IMR-90 (cell line): ENCODE data around the gene SSH2. TPM values are rescaled to one million over a fixed set of nuclear protein-coding genes. Genes with fewer than 3 reads are reported as not detected.

Source experiments
- ATAC-seq: fragments of 200-7000 bp; cut with Tn5 transposase; 2 replicates; pipeline ENCODE4 v1.9.1; 2020; ENCODE audit warnings: low read depth, mild to moderate bottlenecking, moderate library complexity
- BruUV-seq: library from RNA; stranded (reverse); fragments of 400-500 nt; replicated peaks from 2 replicates; lab custom pipeline; 2021; lab: Mats Ljungman, UMichigan
- CTCF ChIA-PET: fragments of 300-600 bp; formaldehyde crosslinking; extraction: SDS; loops from one replicate; lab custom pipeline; 2021; ENCODE audit warnings: antibody characterized with exemption; lab: Yijun Ruan, JAX
- POLR2A ChIA-PET: fragments of 300-600 bp; sonication (Branson Sonifier 250); formaldehyde crosslinking; loops from one replicate; lab custom pipeline; 2022; ENCODE audit warnings: antibody characterized with exemption; ENCODE audit not compliant: unreplicated experiment; lab: Charles Lee
- DNase-seq: peaks from one replicate; pipeline ENCODE4 v3.0.0; 2013
- H2AFZ ChIP-seq: replicated peaks from 2 replicates; pipeline ENCODE3; 2013; ENCODE audit warnings: low read length, mild to moderate bottlenecking; ENCODE audit not compliant: poor library complexity
- H2AK5ac ChIP-seq: 2 replicates; pipeline ENCODE4 v1.6.1; 2013; ENCODE audit warnings: low read depth, low read length, inconsistent platforms
- H2AK9ac ChIP-seq: replicated peaks from 2 replicates; pipeline ENCODE3; 2013; ENCODE audit warnings: mild to moderate bottlenecking, low read depth, low read length, moderate library complexity; ENCODE audit not compliant: poor library complexity
- H2BK120ac ChIP-seq: 2 replicates; pipeline ENCODE4 v1.6.1; 2013; ENCODE audit warnings: low read depth, low read length, inconsistent platforms
- H2BK15ac ChIP-seq: 3 replicates; pipeline ENCODE4 v1.6.1; 2013; ENCODE audit warnings: low read depth, low read length, inconsistent platforms
- H2BK20ac ChIP-seq: 2 replicates; pipeline ENCODE4 v1.6.1; 2013; ENCODE audit warnings: low read depth, mild to moderate bottlenecking, inconsistent platforms, low read length, moderate library complexity
- H2BK5ac ChIP-seq: 2 replicates; pipeline ENCODE4 v1.6.1; 2013; ENCODE audit warnings: mild to moderate bottlenecking, low read depth, low read length, inconsistent platforms; ENCODE audit not compliant: poor library complexity, severe bottlenecking
- H3K14ac ChIP-seq: replicated peaks from 2 replicates; pipeline ENCODE4 v1.6.1; 2013; ENCODE audit warnings: low read depth, low read length, inconsistent platforms
- H3K18ac ChIP-seq: 2 replicates; pipeline ENCODE4 v1.6.1; 2013; ENCODE audit warnings: low read depth, low read length, control low read depth
- H3K23ac ChIP-seq: 2 replicates; pipeline ENCODE4 v1.6.1; 2013; ENCODE audit warnings: low read depth, low read length, inconsistent platforms
- H3K27ac ChIP-seq: 2 replicates; pipeline ENCODE4 v1.5.1; 2013; ENCODE audit warnings: mild to moderate bottlenecking, control low read depth, low read length; ENCODE audit not compliant: insufficient read depth
- H3K27me3 ChIP-seq: 2 replicates; pipeline ENCODE4 v1.6.1; 2013; ENCODE audit warnings: low read length; ENCODE audit not compliant: control insufficient read depth, insufficient read depth
- H3K36me3 ChIP-seq: 2 replicates; pipeline ENCODE4 v1.6.1; 2013; ENCODE audit warnings: low read length, mixed read lengths; ENCODE audit not compliant: control insufficient read depth, insufficient read depth
- H3K4ac ChIP-seq: 2 replicates; pipeline ENCODE4 v1.6.1; 2013; ENCODE audit warnings: low read depth, low read length, inconsistent platforms
- H3K4me1 ChIP-seq: 2 replicates; pipeline ENCODE4 v1.6.1; 2013; ENCODE audit warnings: low read length, mixed read lengths; ENCODE audit not compliant: control insufficient read depth, insufficient read depth
- H3K4me2 ChIP-seq: 2 replicates; pipeline ENCODE4 v1.6.1; 2013; ENCODE audit warnings: low read depth, mild to moderate bottlenecking, control low read depth, low read length, moderate library complexity
- H3K4me3 ChIP-seq: 2 replicates; pipeline ENCODE4 v1.5.1; 2013; ENCODE audit warnings: low read depth, mild to moderate bottlenecking, control low read depth, low read length, moderate library complexity; ENCODE audit not compliant: insufficient read depth
- H3K56ac ChIP-seq: 2 replicates; pipeline ENCODE4 v1.6.1; 2013; ENCODE audit warnings: low read length, inconsistent platforms; ENCODE audit not compliant: insufficient read depth; ENCODE audit errors: extremely low read depth
- H3K79me1 ChIP-seq, 2 experiments: 2 replicates each; pipeline ENCODE4 v1.6.1; 2013; ENCODE audit warnings: low read length in 2 of 2, inconsistent platforms in 1 of 2, low read depth in 1 of 2
- H3K9ac ChIP-seq: 2 replicates; pipeline ENCODE4 v1.6.1; 2013; ENCODE audit warnings: low read depth, low read length, control low read depth
- H3K9me1 ChIP-seq: 2 replicates; pipeline ENCODE4 v1.6.1; 2013; ENCODE audit warnings: low read length, inconsistent platforms; ENCODE audit not compliant: insufficient read depth
- H3K9me3 ChIP-seq: 2 replicates; pipeline ENCODE4 v1.6.1; 2013; ENCODE audit warnings: low read length; ENCODE audit not compliant: control insufficient read depth, insufficient read depth
- H4K20me1 ChIP-seq: 2 replicates; pipeline ENCODE4 v1.6.1; 2013; ENCODE audit warnings: low read length, inconsistent platforms; ENCODE audit not compliant: insufficient read depth
- H4K5ac ChIP-seq: 2 replicates; pipeline ENCODE4 v1.6.1; 2013; ENCODE audit warnings: mild to moderate bottlenecking, low read depth, low read length, control low read depth
- H4K8ac ChIP-seq, 2 experiments: 2 replicates each; pipeline ENCODE4 v1.6.1; 2013; ENCODE audit warnings: low read depth in 2 of 2, low read length in 2 of 2, control low read depth in 1 of 2, inconsistent platforms in 1 of 2
- H4K91ac ChIP-seq: 2 replicates; pipeline ENCODE4 v1.6.1; 2013; ENCODE audit warnings: low read depth, low read length, inconsistent platforms; ENCODE audit not compliant: insufficient read depth
- CEBPB ChIP-seq: IDR thresholded peaks from 2 replicates; pipeline ENCODE4 v1.6.1; 2012; ENCODE audit warnings: low read depth, low read length, improper control_type of control experiment
- ELK1 ChIP-seq: fragments of 150-350 bp; IDR thresholded peaks from 2 replicates; pipeline ENCODE4 v1.6.1; 2016; ENCODE audit warnings: low read depth, mild to moderate bottlenecking, low read length, moderate library complexity, borderline replicate concordance
- FOS ChIP-seq: fragments of 150-350 bp; IDR thresholded peaks from 2 replicates; pipeline ENCODE4 v1.6.1; 2016; ENCODE audit warnings: low read depth, low read length
- MAZ ChIP-seq: IDR thresholded peaks from 2 replicates; pipeline ENCODE4 v1.6.1; 2012; ENCODE audit warnings: low read depth, mild to moderate bottlenecking, low read length, improper control_type of control experiment, moderate library complexity, borderline replicate concordance
- POLR2A ChIP-seq: IDR thresholded peaks from 2 replicates; pipeline ENCODE4 v1.6.1; 2012; ENCODE audit warnings: mild to moderate bottlenecking, low read depth, low read length
- RFX5 ChIP-seq: IDR thresholded peaks from 2 replicates; pipeline ENCODE4 v1.8.0; 2012; ENCODE audit warnings: low read depth, mild to moderate bottlenecking, low read length, moderate library complexity
- SMC3 ChIP-seq: fragments of 150-350 bp; IDR thresholded peaks from 2 replicates; pipeline ENCODE4 v1.6.1; 2016; ENCODE audit warnings: low read depth, mild to moderate bottlenecking, antibody characterized with exemption, low read length, moderate library complexity
- USF2 ChIP-seq: fragments of 150-350 bp; IDR thresholded peaks from 2 replicates; pipeline ENCODE4 v1.6.1; 2017; ENCODE audit warnings: mild to moderate bottlenecking, antibody characterized with exemption, low read length, low read depth
- WGBS, 2 experiments: methylation state at CpG; one replicate each; pipeline versions ENCODE4 v1.1.5 to v1.1.7; 2013; ENCODE audit warnings: missing lambda C conversion rate in 2 of 2; ENCODE audit not compliant: insufficient read length in 1 of 2; ENCODE audit errors: extremely low coverage in 2 of 2; 5-methylcytosine and 5-hydroxymethylcytosine counted together
- dilution Hi-C: fragments of 300-500 bp; cut with HindIII; formaldehyde crosslinking; loops from one replicate; pipeline ENCODE4 v1.14.3; 2018; ENCODE audit warnings: low sequenced_read_pairs; ENCODE audit not compliant: unreplicated experiment
- in situ Hi-C: fragments of 300-500 bp; cut with MboI; formaldehyde crosslinking; loops from 3 replicates; pipeline ENCODE4 v1.14.3; 2019; ENCODE audit warnings: low sequenced_read_pairs, inconsistent platforms, mixed read lengths
- intact Hi-C: fragments of 100-400 bp; cut with micrococcal nuclease; formaldehyde crosslinking; loops from 2 replicates; pipeline ENCODE4 v1.10.0; 2022
- polyA plus RNA-seq, 3 experiments: library from polyadenylated mRNA; depleted of rRNA; stranded (reverse); fragments of >200 nt; gene quantifications; 2 replicates each; pipeline ENCODE4 v1.2.3, GENCODE V29; 2012; ENCODE audit warnings: low replicate concordance in 1 of 3
- total RNA-seq: library from RNA; depleted of rRNA; stranded (reverse); fragments of >200 nt; gene quantifications from 2 replicates; pipeline ENCODE4 v1.2.3, GENCODE V29; 2012

SSH2 gene
- total and polyA plus RNA-seq, 2 of the 4 experiments (the other 2 are of a cell fraction), result 9.3 TPM

- POLR2A ChIA-PET, result no interaction called here
- Histone ChIP-seq H3K79me1 (peaks cover 21 to 35% of the 10 kb centered on the region in 2 experiments), H3K9ac (no peak overlapping the region), H2AK5ac (no peak overlapping the region), H3K9me1 (no peaks in the 10 kb centered on the region), H4K8ac (no peak overlapping the region), H4K5ac (no peak overlapping the region), H2AFZ (no peak overlapping the region), H2BK20ac (no peak overlapping the region), H3K14ac (no peak overlapping the region), H3K4me1 (peaks cover 2% of the 10 kb centered on the region; the same call in 1 of the 2 replicates), H2BK5ac (no peak overlapping the region), H3K23ac (no peak overlapping the region), H4K91ac (no peak overlapping the region), H3K4me3 (no peak overlapping the region), H2BK120ac (no peak overlapping the region), H4K20me1 (peaks cover 13% of the 10 kb centered on the region), H3K9me3 (peaks cover 6% of the 10 kb centered on the region; the same call in 1 of the 2 replicates), H2AK9ac (no peak overlapping the region), H3K4ac (no peak overlapping the region), H3K36me3 (no peaks in the 10 kb centered on the region), H3K4me2 (no peak overlapping the region), H3K27ac (no peak overlapping the region), H3K56ac (no peak overlapping the region), H3K27me3 (no peaks in the 10 kb centered on the region), H2BK15ac (no peak overlapping the region), H3K18ac (no peak overlapping the region)
- TF ChIP-seq USF2 (no peak), ELK1 (no peak), POLR2A (no peak), FOS (no peak), CEBPB (no peak), RFX5 (no peak), SMC3 (no peak), MAZ (no peak)
- CTCF ChIA-PET, result no interaction called here
- dilution Hi-C loops (no loop called here), intact Hi-C loops (no loop called here), in situ Hi-C loops (no loop called here)
- no TSS peak for BruUV-seq
- ATAC-seq (no peak), DNase-seq (no peak)
- WGBS, 2 experiments, result no CpG with 5 or more reads among the region's 2 CpGs
Measured at GRCh38 chr17:29906969-29907368, 23.1 kb downstream of the SSH2 start.
